Omental fat pad (tissue), 4 donors: Measurements from ENCODE around the gene RCBTB2. TPM values are rescaled to one million over a fixed set of nuclear protein-coding genes. Genes with fewer than 3 reads are reported as not detected.

Experiments used
- ATAC-seq: fragments of 150-250 bp; one replicate; pipeline ENCODE4 v1.9.1; 2016; ENCODE audit warnings: mild to moderate bottlenecking, moderate library complexity; ENCODE audit not compliant: low FRiP score
- DNase-seq: peaks from one replicate; pipeline ENCODE4 v3.0.0-alpha.2; 2019; ENCODE audit warnings: low spot score
- CTCF ChIP-seq, 3 donors: fragments of 450-650 bp; IDR thresholded peaks; one replicate each; pipeline ENCODE4 v1.5.1; 2016 to 2017; ENCODE audit warnings: antibody characterized with exemption in 3 of 3, mild to moderate bottlenecking in 3 of 3, moderate library complexity in 2 of 3
- total RNA-seq, 4 donors: library from RNA; depleted of rRNA; stranded (reverse); fragments of >200 nt; gene quantifications; one replicate each; pipeline ENCODE4 v1.1.0, GENCODE V29; 2016

The RCBTB2 gene
- total RNA-seq, 4 donors from 2014 or later = 6.7 to 30.6 (median 13.0) TPM

GRCh38 chr13:48511621-48512230 is 21.2 kb downstream of the RCBTB2 start:
- no peak for DNase-seq
- no peak for TF ChIP-seq CTCF (IDR thresholded peaks at IDR 0.05)
- no peak for ATAC-seq

- no peak for ATAC-seq
- TF ChIP-seq CTCF (IDR thresholded peaks at IDR 0.05) = no peak
- DNase-seq = no peak
Measured at GRCh38 chr13:48510698-48511097, 22.2 kb downstream of the RCBTB2 start.

GRCh38 chr13:48508011-48508410 is 24.9 kb downstream of the RCBTB2 start:
- DNase-seq = no peak
- no peak for TF ChIP-seq CTCF (IDR thresholded peaks at IDR 0.05)
- no peak for ATAC-seq

- no peak for DNase-seq
- no peak for TF ChIP-seq CTCF (IDR thresholded peaks at IDR 0.05)
- ATAC-seq = no peak
Measured at GRCh38 chr13:48507021-48507420, 25.9 kb downstream of the RCBTB2 start.

GRCh38 chr13:48506092-48506701 is 26.7 kb downstream of the RCBTB2 start:
- no peak for ATAC-seq

GRCh38 chr13:48505597-48506091 is 27.2 kb downstream of the RCBTB2 start:
- DNase-seq (no peak), ATAC-seq (no peak)
- TF ChIP-seq CTCF (IDR thresholded peaks at IDR 0.05) = no peak

More at GRCh38 chr13:48506092-48506701, 26.7 kb downstream of the RCBTB2 start:
- TF ChIP-seq CTCF (IDR thresholded peaks at IDR 0.05) = no peak
- no peak for DNase-seq

GRCh38 chr13:48505012-48505411 is 27.9 kb downstream of the RCBTB2 start:
- ATAC-seq (no peak), DNase-seq (no peak)
- TF ChIP-seq CTCF (IDR thresholded peaks at IDR 0.05) = no peak
